Measurements from ENCODE around the gene CYP27C1. TPM values are rescaled to one million over a fixed set of nuclear protein-coding genes. Genes with fewer than 3 reads are reported as not detected.
"Not testable (repeated sequence)": the region's sequence is repeated elsewhere in the genome, so short reads cannot be mapped to it uniquely, and the experiment has no call there.

The CYP27C1 gene
- total RNA-seq, 1 donor from 2014 or later = 10.2 TPM

GRCh38 chr2:127164761-127165538 lies 55.1 kb downstream of the CYP27C1 start:
- H3K4me3 Mint-ChIP-seq = no peak overlapping the region
- no peaks in the 10 kb centered on the region for H3K9me3 Mint-ChIP-seq
- no peaks in the 10 kb centered on the region for H3K36me3 Mint-ChIP-seq (ENCODE audit: low read depth)
- no peaks in the 10 kb centered on the region for H3K27me3 Mint-ChIP-seq (ENCODE audit: low read depth)
- no peak overlapping the region for H3K27ac Mint-ChIP-seq (ENCODE audit: unreplicated experiment)
- H3K4me1 Mint-ChIP-seq = peaks cover 14% of the 10 kb centered on the region
- DNase-seq (ENCODE audit: low read depth, low spot score) = no peak
- no peak for TF ChIP-seq CTCF (conservative IDR thresholded peaks at IDR 0.05)

- H3K27ac Mint-ChIP-seq (ENCODE audit: unreplicated experiment) = no peak overlapping the region
- no peaks in the 10 kb centered on the region for H3K9me3 Mint-ChIP-seq
- H3K36me3 Mint-ChIP-seq (ENCODE audit: low read depth) = no peaks in the 10 kb centered on the region
- no peak for TF ChIP-seq CTCF (conservative IDR thresholded peaks at IDR 0.05)
- no peak overlapping the region for H3K4me3 Mint-ChIP-seq
- H3K4me1 Mint-ChIP-seq = peaks cover 17% of the 10 kb centered on the region
- H3K27me3 Mint-ChIP-seq (ENCODE audit: low read depth) = no peaks in the 10 kb centered on the region
- no peak for DNase-seq (ENCODE audit: low read depth, low spot score)
Observed at GRCh38 chr2:127163921-127164320, 56.2 kb downstream of the CYP27C1 start.

- H3K4me1 Mint-ChIP-seq = peaks cover 17% of the 10 kb centered on the region
- H3K4me3 Mint-ChIP-seq; H3K27ac Mint-ChIP-seq (ENCODE audit: unreplicated experiment); H3K9me3 Mint-ChIP-seq; DNase-seq (ENCODE audit: low read depth, low spot score); H3K36me3 Mint-ChIP-seq (ENCODE audit: low read depth); H3K27me3 Mint-ChIP-seq (ENCODE audit: low read depth): not testable (repeated sequence)
Observed at GRCh38 chr2:127163090-127163406, 57.1 kb downstream of the CYP27C1 start.

- Mint-ChIP-seq H3K9me3 (no peaks in the 10 kb centered on the region), H3K4me1 (peaks cover 22% of the 10 kb centered on the region), H3K27me3 (ENCODE audit: low read depth) (no peaks in the 10 kb centered on the region), H3K27ac (ENCODE audit: unreplicated experiment) (no peak overlapping the region), H3K4me3 (no peak overlapping the region), H3K36me3 (ENCODE audit: low read depth) (no peaks in the 10 kb centered on the region)
- no peak for TF ChIP-seq CTCF (conservative IDR thresholded peaks at IDR 0.05)
- no peak for DNase-seq (ENCODE audit: low read depth, low spot score)
Observed at GRCh38 chr2:127162261-127163089, 57.6 kb downstream of the CYP27C1 start.

GRCh38 chr2:127161176-127162136 lies 58.6 kb downstream of the CYP27C1 start:
- no peak overlapping the region for H3K4me3 Mint-ChIP-seq
- H3K27me3 Mint-ChIP-seq (ENCODE audit: low read depth) = no peaks in the 10 kb centered on the region
- H3K36me3 Mint-ChIP-seq (ENCODE audit: low read depth) = no peaks in the 10 kb centered on the region
- no peaks in the 10 kb centered on the region for H3K9me3 Mint-ChIP-seq
- DNase-seq (ENCODE audit: low read depth, low spot score) = no peak
- H3K4me1 Mint-ChIP-seq = peaks cover 25% of the 10 kb centered on the region
- H3K27ac Mint-ChIP-seq (ENCODE audit: unreplicated experiment) = no peak overlapping the region
- TF ChIP-seq CTCF (conservative IDR thresholded peaks at IDR 0.05) = no peak
